ENCODE results near the gene CEP104.

GRCh38 chr1:3888301-3888700 is 31.3 kb upstream of the CEP104 start:
- TF ChIP-seq NFRKB (IDR thresholded peaks at IDR 0.05) (no peak), SP1 (IDR thresholded peaks at IDR 0.05) (no peak), FOXA1 (IDR thresholded peaks at IDR 0.05) (no peak), ARNT (IDR thresholded peaks at IDR 0.05) (no peak), FOXM1 (IDR thresholded peaks at IDR 0.05; ENCODE audit: borderline replicate concordance) (no peak), BHLHE40 (IDR thresholded peaks at IDR 0.05; ENCODE audit: borderline replicate concordance) (no peak), ELF4 (IDR thresholded peaks at IDR 0.05) (no peak)
